SU-DHL-6 (cell line): ENCODE results near the gene ICA1.

ENCODE experiments used
- H2AFZ ChIP-seq: fragments of 200-600 bp; sonication (generic); 2 replicates; pipeline ENCODE4 v1.6.1; 2014; ENCODE audit warnings: low read depth, mild to moderate bottlenecking, moderate library complexity, mixed read lengths, antibody characterized with exemption, low read length; ENCODE audit not compliant: severe bottlenecking
- H3F3A ChIP-seq: fragments of 200-600 bp; shearing (Covaris generic); 2 replicates; pipeline ENCODE4 v1.6.0; 2016; ENCODE audit warnings: antibody characterized with exemption, mild to moderate bottlenecking; ENCODE audit not compliant: insufficient read depth
- H3K27ac ChIP-seq: fragments of 200-600 bp; sonication (generic); 2 replicates; pipeline ENCODE4 v1.5.1; 2016; ENCODE audit warnings: low read depth, mild to moderate bottlenecking, low read length, moderate library complexity, mixed read lengths
- H3K27me3 ChIP-seq: fragments of 200-600 bp; sonication (generic), shearing (Covaris generic); 2 replicates; pipeline ENCODE4 v1.6.0; 2014; ENCODE audit warnings: mild to moderate bottlenecking, low read length
- H3K36me3 ChIP-seq: fragments of 200-600 bp; sonication (generic); 2 replicates; pipeline ENCODE4 v1.6.1; 2014; ENCODE audit warnings: mild to moderate bottlenecking, low read length, mixed read lengths
- H3K4me2 ChIP-seq: fragments of 300-600, 200-600 bp; shearing (Covaris generic), sonication (generic); 2 replicates; pipeline ENCODE4 v1.6.0; 2014; ENCODE audit warnings: low read length, low read depth, mild to moderate bottlenecking; ENCODE audit not compliant: poor library complexity, severe bottlenecking
- H3K4me3 ChIP-seq: fragments of 200-600 bp; sonication (generic); 2 replicates; pipeline ENCODE4 v1.5.1; 2014; ENCODE audit warnings: antibody characterized with exemption, low read length, mild to moderate bottlenecking, mixed read lengths; ENCODE audit not compliant: insufficient read depth, poor library complexity, severe bottlenecking
- H3K79me2 ChIP-seq: fragments of 200-600 bp; sonication (generic); 2 replicates; pipeline ENCODE4 v1.6.1; 2014; ENCODE audit warnings: mild to moderate bottlenecking, low read length, moderate library complexity; ENCODE audit not compliant: insufficient read depth
- H3K9ac ChIP-seq: fragments of 200-600 bp; sonication (generic); 2 replicates; pipeline ENCODE4 v1.7.0; 2014; ENCODE audit warnings: mild to moderate bottlenecking, low read length
- H3K9me2 ChIP-seq: fragments of 200-600 bp; sonication (generic); replicated peaks from 2 replicates; pipeline ENCODE4 v1.6.1; 2014; ENCODE audit warnings: low read length; ENCODE audit not compliant: insufficient read depth
- H3K9me3 ChIP-seq: fragments of 200-600 bp; sonication (generic); 2 replicates; pipeline ENCODE4 v1.6.1; 2014; ENCODE audit warnings: low read length, mixed read lengths; ENCODE audit not compliant: insufficient read depth
- H4K20me1 ChIP-seq: fragments of 200-600 bp; sonication (generic); 2 replicates; pipeline ENCODE4 v1.6.1; 2014; ENCODE audit warnings: low read depth, mild to moderate bottlenecking, antibody characterized with exemption, low read length, moderate library complexity, mixed read lengths
- EZH2phosphoT487 ChIP-seq: fragments of 200-600 bp; sonication (generic), shearing (Covaris generic); conservative IDR thresholded peaks from 2 replicates; pipeline ENCODE4 v1.6.1; 2018; ENCODE audit warnings: mild to moderate bottlenecking, antibody characterized with exemption, low read length, moderate library complexity, mixed read lengths
- TF ChIP-seq, protein P1 (sequence below): fragments of 200-600 bp; sonication (generic); IDR thresholded peaks from one replicate; pipeline ENCODE4 v1.5.1; 2017; ENCODE audit warnings: antibody characterized with exemption, mild to moderate bottlenecking, low read length, moderate library complexity; ENCODE audit not compliant: insufficient read depth, poor library complexity, severe bottlenecking

ICA1 gene

DNA sequence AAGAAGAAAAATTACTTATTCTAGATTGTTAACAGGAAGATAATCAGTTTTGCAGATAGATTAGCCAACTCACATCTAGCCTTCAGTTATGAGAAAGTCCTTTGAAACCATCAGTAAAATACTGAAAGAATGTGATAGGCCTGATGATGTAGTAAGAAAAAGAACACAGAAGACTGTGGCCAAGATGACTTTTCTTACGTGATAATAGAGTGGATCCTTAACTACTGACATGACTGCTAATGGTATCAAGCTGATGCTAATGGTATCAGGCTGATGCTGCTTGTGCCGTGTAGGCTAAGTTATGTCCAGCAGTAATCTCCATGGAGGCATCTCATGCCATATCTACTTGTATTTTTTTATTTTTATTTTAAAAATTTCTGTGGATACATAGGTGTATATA lies 179.2 kb downstream of the ICA1 start:
- 0 out of 2 replicates have a peak, but pooled peaks cover 4% of the 10 kb centered on the region for H3K36me3 ChIP-seq

DNA sequence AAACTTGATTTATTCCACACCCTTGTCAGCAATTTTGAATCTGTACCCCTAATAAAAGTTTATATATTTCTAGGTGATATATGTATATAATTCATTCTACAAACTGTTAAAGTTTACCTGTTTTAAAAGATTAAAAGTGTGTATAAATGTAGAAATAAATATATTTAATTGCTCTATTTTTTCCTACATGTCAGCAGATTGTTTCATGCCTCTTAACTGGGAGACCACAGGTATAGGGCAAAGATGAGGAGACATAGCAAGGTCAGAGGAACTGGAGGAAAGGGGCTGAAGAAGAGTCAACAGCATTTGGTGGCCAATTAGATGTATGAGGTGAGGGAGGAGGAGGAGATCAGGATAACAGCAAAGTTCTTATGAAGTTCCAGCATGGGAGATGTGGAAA lies 183.5 kb downstream of the ICA1 start:
- no peaks in the 10 kb centered on the region for H3K79me2 ChIP-seq
- H3K4me3 ChIP-seq = no peak overlapping the region
- no peak overlapping the region for H3K4me2 ChIP-seq
- no peaks in the 10 kb centered on the region for H3F3A ChIP-seq
- H2AFZ ChIP-seq = no peak overlapping the region
- H3K27me3 ChIP-seq = no peaks in the 10 kb centered on the region
- TF ChIP-seq, protein P1, sequence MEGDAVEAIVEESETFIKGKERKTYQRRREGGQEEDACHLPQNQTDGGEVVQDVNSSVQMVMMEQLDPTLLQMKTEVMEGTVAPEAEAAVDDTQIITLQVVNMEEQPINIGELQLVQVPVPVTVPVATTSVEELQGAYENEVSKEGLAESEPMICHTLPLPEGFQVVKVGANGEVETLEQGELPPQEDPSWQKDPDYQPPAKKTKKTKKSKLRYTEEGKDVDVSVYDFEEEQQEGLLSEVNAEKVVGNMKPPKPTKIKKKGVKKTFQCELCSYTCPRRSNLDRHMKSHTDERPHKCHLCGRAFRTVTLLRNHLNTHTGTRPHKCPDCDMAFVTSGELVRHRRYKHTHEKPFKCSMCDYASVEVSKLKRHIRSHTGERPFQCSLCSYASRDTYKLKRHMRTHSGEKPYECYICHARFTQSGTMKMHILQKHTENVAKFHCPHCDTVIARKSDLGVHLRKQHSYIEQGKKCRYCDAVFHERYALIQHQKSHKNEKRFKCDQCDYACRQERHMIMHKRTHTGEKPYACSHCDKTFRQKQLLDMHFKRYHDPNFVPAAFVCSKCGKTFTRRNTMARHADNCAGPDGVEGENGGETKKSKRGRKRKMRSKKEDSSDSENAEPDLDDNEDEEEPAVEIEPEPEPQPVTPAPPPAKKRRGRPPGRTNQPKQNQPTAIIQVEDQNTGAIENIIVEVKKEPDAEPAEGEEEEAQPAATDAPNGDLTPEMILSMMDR = no peak
- TF ChIP-seq EZH2phosphoT487 = no peak
- no peak overlapping the region for H3K9ac ChIP-seq
- H3K27ac ChIP-seq = no peak overlapping the region
- no peaks in the 10 kb centered on the region for H4K20me1 ChIP-seq
- no peaks in the 10 kb centered on the region for H3K9me2 ChIP-seq
- no peaks in the 10 kb centered on the region for H3K9me3 ChIP-seq
- H3K36me3 ChIP-seq = 0 out of 2 replicates have a peak, but pooled peaks cover 4% of the 10 kb centered on the region

More for the DNA sequence above, 179.2 kb downstream of the ICA1 start:
- no peaks in the 10 kb centered on the region for H3K9me3 ChIP-seq
- H3K9me2 ChIP-seq = no peaks in the 10 kb centered on the region
- H3K4me3 ChIP-seq = no peak overlapping the region
- H3K79me2 ChIP-seq = no peaks in the 10 kb centered on the region
- H2AFZ ChIP-seq = no peak overlapping the region
- no peaks in the 10 kb centered on the region for H3K27me3 ChIP-seq
- no peak overlapping the region for H3K9ac ChIP-seq
- H4K20me1 ChIP-seq = no peaks in the 10 kb centered on the region
- H3K4me2 ChIP-seq = no peak overlapping the region
- no peak for TF ChIP-seq EZH2phosphoT487
- TF ChIP-seq, protein P1 = no peak
- no peak overlapping the region for H3K27ac ChIP-seq
- H3F3A ChIP-seq = no peaks in the 10 kb centered on the region

DNA sequence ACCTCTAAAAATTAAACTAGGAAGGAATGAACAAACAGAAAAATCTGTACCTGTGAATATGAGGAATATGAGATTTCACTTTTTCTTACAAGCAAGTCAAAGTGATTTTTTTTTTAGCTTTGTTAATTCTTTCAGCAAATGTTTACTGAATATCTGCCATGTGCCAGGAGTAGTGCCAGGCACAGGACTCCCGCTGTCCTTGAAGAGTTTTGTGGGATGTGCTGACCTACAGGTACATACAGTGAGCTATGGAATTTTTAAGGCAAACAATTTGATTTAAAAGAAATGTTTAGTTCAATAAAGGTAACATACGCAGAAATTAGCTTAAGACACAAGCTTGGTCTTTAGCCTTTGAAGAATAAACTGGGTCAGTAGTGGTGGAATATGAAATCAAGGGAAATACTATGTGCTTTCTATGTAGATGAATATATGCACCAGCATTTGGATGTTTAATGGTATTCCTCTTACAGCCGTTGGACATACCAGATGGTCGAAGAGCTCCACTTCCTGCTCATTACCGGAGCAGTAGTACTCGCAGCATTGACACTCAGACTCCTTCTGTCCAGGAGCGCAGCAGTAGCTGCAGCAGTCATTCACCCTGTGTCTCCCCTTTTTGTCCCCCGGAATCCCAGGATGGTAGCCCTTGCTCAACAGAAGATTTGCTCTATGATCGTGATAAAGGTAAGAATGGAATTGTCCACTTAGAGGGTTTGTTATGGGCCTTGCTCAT lies 191.4 kb downstream of the ICA1 start:
- Histone ChIP-seq H3F3A (no peaks in the 10 kb centered on the region), H3K79me2 (no peaks in the 10 kb centered on the region), H3K9me3 (no peaks in the 10 kb centered on the region), H3K4me2 (no peak overlapping the region), H3K27ac (no peak overlapping the region), H3K36me3 (no peaks in the 10 kb centered on the region), H4K20me1 (no peaks in the 10 kb centered on the region), H3K27me3 (no peaks in the 10 kb centered on the region), H2AFZ (no peak overlapping the region), H3K9me2 (no peaks in the 10 kb centered on the region), H3K9ac (no peak overlapping the region), H3K4me3 (no peak overlapping the region)
- TF ChIP-seq EZH2phosphoT487 = no peak
